ENCODE results near the gene CORO2B. TPM values are rescaled to one million over a fixed set of nuclear protein-coding genes. Genes with fewer than 3 reads are reported as not detected.

Gene CORO2B
- total and polyA plus RNA-seq, 9 of the 15 experiments (the other 6 are each of a cell fraction or from before 2014, with no cell fraction given), result not detected

- ChIA-PET CTCF (ENCODE audit: low intra/inter-chr PET ratio) (no interaction called here), POLR2A (interaction anchor here (0.8 kb wide), 1 partner anchor 43 kb away, joined by 3 read pairs; no protein-coding TSS in a partner anchor)
- Histone ChIP-seq H3K9ac (ENCODE audit: insufficient read depth in 1 of 2, low read depth in 2 of 2, low read length in 2 of 2) (no peak overlapping the region), H3K27me3 (ENCODE audit: control insufficient read depth in 2 of 2, insufficient read depth in 2 of 2, low read length in 2 of 2) (peaks cover 2 to 31% of the 10 kb centered on the region in 2 experiments; a peak in 4 of 5 replicates), H3K4me2 (ENCODE audit: insufficient read depth, low read length) (no peak overlapping the region), H3K27ac (ENCODE audit: extremely low read depth, low read depth, low read length) (no peak overlapping the region), H3K79me2 (ENCODE audit: control insufficient read depth, insufficient read depth, low read length) (no peaks in the 10 kb centered on the region), H4K20me1 (replicated peaks; ENCODE audit: control insufficient read depth, insufficient read depth, low read length) (peaks cover 5% of the 10 kb centered on the region; the same call in 1 of the 2 replicates), H3K4me1 (replicated peaks in 1 of 2; ENCODE audit: control insufficient read depth in 2 of 2, insufficient read depth in 2 of 2, low read length in 2 of 2) (no peaks in the 10 kb centered on the region; a peak in 1 of 5 replicates), H2AFZ (ENCODE audit: low read depth, low read length) (no peak overlapping the region), H3K4me3 (no peak overlapping the region), H3K9me1 (ENCODE audit: control insufficient read depth, insufficient read depth, low read length) (no peaks in the 10 kb centered on the region), H3K36me3 (ENCODE audit: control insufficient read depth, insufficient read depth, low read length) (no peaks in the 10 kb centered on the region), H3K9me3 (replicated peaks; ENCODE audit: control insufficient read depth, insufficient read depth, low read depth, low read length) (no peaks in the 10 kb centered on the region)
- intact Hi-C loops (cut with micrococcal nuclease), result no loop called here
- 0% methylated on average over 3 of the region's 3 CpGs for WGBS (ENCODE audit: insufficient coverage, low coverage, missing lambda C conversion rate)
- 0 out of 2 replicates have a peak, but pooled peaks have one; percentile 3 for TF ChIP-seq CBFA2T3 (IDR thresholded peaks at IDR 0.05)
- no peak for TF ChIP-seq ASH1L (IDR thresholded peaks at IDR 0.05; ENCODE audit: borderline replicate concordance, low read depth, partially characterized antibody)
- in situ Hi-C loops (cut with MboI), result no loop called here
- no TSS peak for BruUV-seq (replicated peaks)
- no peak for ATAC-seq
- FAIRE-seq, result no peak
- DNase-seq (ENCODE audit: extremely low read depth in 1 of 4, low spot score in 3 of 4), result peak in 1 of 4 experiments; percentile 8
These were observed 11.4 kb upstream of the CORO2B start for GRCh38 chr15:68567345-68567744.

GRCh38 chr15:68570974-68571373 is 7.8 kb upstream of the CORO2B start:
- WGBS (ENCODE audit: insufficient coverage, low coverage, missing lambda C conversion rate), result 0% methylated on average over 1 of the region's 1 CpG
- no peak overlapping the region for H3K9ac ChIP-seq (ENCODE audit: insufficient read depth in 1 of 2, low read depth in 2 of 2, low read length in 2 of 2)
- intact Hi-C loops (cut with micrococcal nuclease) (no loop called here), in situ Hi-C loops (cut with MboI) (no loop called here)
- no peak overlapping the region for H2AFZ ChIP-seq (ENCODE audit: low read depth, low read length)
- no peak overlapping the region for H3K4me2 ChIP-seq (ENCODE audit: insufficient read depth, low read length)
- DNase-seq (ENCODE audit: extremely low read depth in 1 of 4, low spot score in 3 of 4), result no peak
- H3K27me3 ChIP-seq (ENCODE audit: control insufficient read depth in 2 of 2, insufficient read depth in 2 of 2, low read length in 2 of 2), result peaks cover 3 to 48% of the 10 kb centered on the region in 2 experiments
- H3K27ac ChIP-seq (ENCODE audit: extremely low read depth, low read depth, low read length), result no peak overlapping the region
- H3K36me3 ChIP-seq (ENCODE audit: control insufficient read depth, insufficient read depth, low read length), result no peaks in the 10 kb centered on the region
- H3K4me1 ChIP-seq (replicated peaks in 1 of 2; ENCODE audit: control insufficient read depth in 2 of 2, insufficient read depth in 2 of 2, low read length in 2 of 2), result no peaks in the 10 kb centered on the region; a peak in 1 of 5 replicates
- H3K4me3 ChIP-seq, result no peak overlapping the region
- ATAC-seq, result no peak
- ChIA-PET CTCF (ENCODE audit: low intra/inter-chr PET ratio) (interaction anchor here (0.6 kb wide), 1 partner anchor 12 kb away, joined by 3 read pairs; no protein-coding TSS in a partner anchor), POLR2A (interaction anchor here (0.6 kb wide), 1 partner anchor 133 kb away, joined by 3 read pairs; no protein-coding TSS in a partner anchor)
- no peaks in the 10 kb centered on the region for H3K9me3 ChIP-seq (replicated peaks; ENCODE audit: control insufficient read depth, insufficient read depth, low read depth, low read length)
- no peaks in the 10 kb centered on the region for H3K9me1 ChIP-seq (ENCODE audit: control insufficient read depth, insufficient read depth, low read length)
- no peaks in the 10 kb centered on the region for H3K79me2 ChIP-seq (ENCODE audit: control insufficient read depth, insufficient read depth, low read length)
- no TSS peak for BruUV-seq (replicated peaks)
- H4K20me1 ChIP-seq (replicated peaks; ENCODE audit: control insufficient read depth, insufficient read depth, low read length), result peaks cover 11% of the 10 kb centered on the region; the same call in 1 of the 2 replicates
- no peak for FAIRE-seq
- TF ChIP-seq LCOR (CRISPR knock-in tag; IDR thresholded peaks at IDR 0.05), result no peak
- TF ChIP-seq PTRF (tag; IDR thresholded peaks at IDR 0.05), result no peak
- no peak for TF ChIP-seq SMARCA4 (IDR thresholded peaks at IDR 0.05)
- TF ChIP-seq NEUROD1 (IDR thresholded peaks at IDR 0.05; ENCODE audit: borderline replicate concordance, low read depth, low read length, partially characterized antibody), result no peak
- TF ChIP-seq SRSF1 (IDR thresholded peaks at IDR 0.05; ENCODE audit: low read depth, low read length), result no peak
- TF ChIP-seq ZNF318 (IDR thresholded peaks at IDR 0.05; ENCODE audit: borderline replicate concordance in 1 of 2, low read depth in 1 of 2), result no peak

All from K562 (cell line).